IPS-18c (cell line): ENCODE results near the gene CYB561D2.

Source experiments
- H3K4me3 ChIP-seq: 2 replicates; pipeline ENCODE4 v1.7.0; 2013; ENCODE audit warnings: low read depth, mild to moderate bottlenecking, low read length, moderate library complexity; ENCODE audit not compliant: insufficient read depth
- H3K9me3 ChIP-seq: one replicate; pipeline ENCODE4 v1.6.1; 2013; ENCODE audit warnings: mild to moderate bottlenecking, low read length, moderate library complexity; ENCODE audit not compliant: control insufficient read depth, insufficient read depth

CYB561D2 gene

GRCh38 chr3:50393061-50393460 is 42.4 kb downstream of the CYB561D2 start:
- H3K9me3 ChIP-seq, result no peaks in the 10 kb centered on the region
- no peak overlapping the region for H3K4me3 ChIP-seq

- Histone ChIP-seq H3K4me3 (no peak overlapping the region), H3K9me3 (no peaks in the 10 kb centered on the region)
Measured at GRCh38 chr3:50395070-50395860, 44.6 kb downstream of the CYB561D2 start.

GRCh38 chr3:50396502-50396901 is 45.8 kb downstream of the CYB561D2 start:
- Histone ChIP-seq H3K4me3 (no peak overlapping the region), H3K9me3 (no peaks in the 10 kb centered on the region)

- H3K4me3 ChIP-seq, result no peak overlapping the region
- H3K9me3 ChIP-seq, result no peaks in the 10 kb centered on the region
Measured at GRCh38 chr3:50401978-50402595, 51.4 kb downstream of the CYB561D2 start.
